HCT116 (cell line): ENCODE data around the gene TDRD9. TPM values are rescaled to one million over a fixed set of nuclear protein-coding genes. Genes with fewer than 3 reads are reported as not detected.

Experiments used
- ATAC-seq: fragments of 200-7000 bp; cut with Tn5 transposase; 2 replicates; pipeline ENCODE4 v1.9.1; 2020; ENCODE audit warnings: mild to moderate bottlenecking, moderate library complexity
- BruUV-seq: library from RNA; stranded (reverse); fragments of 400-500 nt; replicated peaks from 2 replicates; lab custom pipeline; 2021; lab: Mats Ljungman, UMichigan
- CTCF ChIA-PET: fragments of 300-600 bp; sonication (Branson Sonifier 250); formaldehyde crosslinking; loops from one replicate; lab custom pipeline; 2021; ENCODE audit warnings: antibody characterized with exemption; lab: Charles Lee
- POLR2A ChIA-PET: fragments of 300-600, 350-600 bp; sonication (Branson Sonifier 250); formaldehyde crosslinking; loops from one replicate; lab custom pipeline; 2021; ENCODE audit warnings: antibody characterized with exemption; lab: Charles Lee
- RAD21 ChIA-PET, 2 experiments: fragments of 300-600 bp; sonication (Branson Sonifier 250); formaldehyde crosslinking; loops; one replicate each; lab custom pipeline; 2023; ENCODE audit warnings: low total read pairs in 2 of 2; ENCODE audit not compliant: uncharacterized antibody in 2 of 2, unreplicated experiment in 2 of 2, low non-redundant PET in 1 of 2; lab: Charles Lee
- DNase-seq: peaks from one replicate; pipeline ENCODE4 v3.0.0-alpha.2; 2010; ENCODE audit warnings: low read depth, low spot score
- H2AFZ ChIP-seq: fragments of 200-600 bp; shearing (Covaris generic), sonication (generic); 2 replicates; pipeline ENCODE4 v1.6.1; 2017; ENCODE audit warnings: low read depth, mixed run types, mixed read lengths, antibody characterized with exemption, low read length; ENCODE audit not compliant: poor library complexity, severe bottlenecking
- H3K27ac ChIP-seq: 2 replicates; pipeline ENCODE4 v1.5.1; 2012; ENCODE audit warnings: low read depth, low read length
- H3K27me3 ChIP-seq: fragments of 200-600 bp; sonication (generic); 2 replicates; pipeline ENCODE4 v1.6.1; 2016; ENCODE audit warnings: mixed run types, low read length, mixed read lengths; ENCODE audit not compliant: insufficient read depth
- H3K36me3 ChIP-seq, 2 experiments: fragments of 200-500 bp in 1 of 2; fragments of 200-600 bp in 1 of 2; sonication (Bioruptor generic) in 1 of 2; sonication (generic) in 1 of 2; 2 replicates each; pipeline versions ENCODE4 v1.5.1 to v1.6.1; 2014 to 2016; ENCODE audit warnings: low read length in 2 of 2, inconsistent platforms in 1 of 2, mixed read lengths in 1 of 2, mixed run types in 1 of 2; ENCODE audit not compliant: insufficient read depth in 2 of 2, control insufficient read depth in 1 of 2
- H3K4me1 ChIP-seq, 2 experiments: fragments of 200-600 bp in 1 of 2; sonication (generic) in 1 of 2; 2 replicates each; pipeline versions ENCODE4 v1.5.1 to v1.6.1; 2012 to 2017; ENCODE audit warnings: low read length in 2 of 2, inconsistent platforms in 1 of 2, mild to moderate bottlenecking in 1 of 2, mixed read lengths in 1 of 2, mixed run types in 1 of 2, moderate library complexity in 1 of 2; ENCODE audit not compliant: insufficient read depth in 2 of 2, control insufficient read depth in 1 of 2
- H3K4me2 ChIP-seq: fragments of 200-600 bp; sonication (generic); 2 replicates; pipeline ENCODE4 v1.6.1; 2017; ENCODE audit warnings: mixed run types, low read length, mixed read lengths
- H3K4me3 ChIP-seq, 2 experiments: fragments of 200-600 bp in 1 of 2; sonication (generic) in 1 of 2; replicated peaks in 1 of 2; 2 replicates each; pipeline ENCODE4 v1.5.1; 2011 to 2016; ENCODE audit warnings: low read length in 2 of 2, control low read depth in 1 of 2, low read depth in 1 of 2, mild to moderate bottlenecking in 1 of 2, mixed read lengths in 1 of 2, mixed run types in 1 of 2
- H3K79me2 ChIP-seq: fragments of 200-600 bp; sonication (generic); 2 replicates; pipeline ENCODE4 v1.6.1; 2017; ENCODE audit warnings: mild to moderate bottlenecking, mixed run types, low read length, moderate library complexity, mixed read lengths; ENCODE audit not compliant: insufficient read depth
- H3K9ac ChIP-seq: fragments of 200-600 bp; sonication (generic); 2 replicates; pipeline ENCODE4 v1.6.1; 2016; ENCODE audit warnings: low read length, mixed read lengths
- H3K9me2 ChIP-seq: fragments of 200-600 bp; sonication (generic), shearing (Covaris generic); 2 replicates; pipeline ENCODE4 v1.6.1; 2017; ENCODE audit warnings: mixed run types, mild to moderate bottlenecking, moderate library complexity; ENCODE audit not compliant: insufficient read depth
- H3K9me3 ChIP-seq, 2 experiments: fragments of 200-500 bp in 1 of 2; fragments of 200-600 bp in 1 of 2; sonication (Bioruptor generic) in 1 of 2; sonication (generic) in 1 of 2; 2 replicates each; pipeline ENCODE4 v1.6.1; 2014 to 2017; ENCODE audit warnings: low read length in 2 of 2, mixed read lengths in 2 of 2, inconsistent platforms in 1 of 2, low read depth in 1 of 2, mild to moderate bottlenecking in 1 of 2, mixed run types in 1 of 2, moderate library complexity in 1 of 2; ENCODE audit not compliant: control insufficient read depth in 1 of 2, insufficient read depth in 1 of 2
- H4K20me1 ChIP-seq: fragments of 200-600 bp; sonication (generic), shearing (Covaris generic); 2 replicates; pipeline ENCODE4 v1.6.1; 2017; ENCODE audit warnings: mixed run types, mild to moderate bottlenecking, moderate library complexity; ENCODE audit not compliant: insufficient read depth
- CBX3 ChIP-seq: IDR thresholded peaks from 2 replicates; pipeline ENCODE4 v1.6.1; 2012; ENCODE audit warnings: low read depth
- CEBPB ChIP-seq: IDR thresholded peaks from 2 replicates; pipeline ENCODE4 v1.6.1; 2012; ENCODE audit warnings: low read depth
- EGR1 ChIP-seq: IDR thresholded peaks from 2 replicates; pipeline ENCODE4 v1.6.1; 2012; ENCODE audit warnings: low read depth
- ELF1 ChIP-seq: IDR thresholded peaks from 2 replicates; pipeline ENCODE4 v1.6.1; 2012; ENCODE audit warnings: low read depth, borderline replicate concordance
- EZH2 ChIP-seq: fragments of 200-600 bp; sonication (generic); IDR thresholded peaks from 2 replicates; pipeline ENCODE4 v1.6.1; 2017; ENCODE audit warnings: antibody characterized with exemption, mixed run types
- FOSL1 ChIP-seq: IDR thresholded peaks from 2 replicates; pipeline ENCODE4 v1.6.1; 2012; ENCODE audit warnings: low read depth
- JUND ChIP-seq: IDR thresholded peaks from 2 replicates; pipeline ENCODE4 v1.6.1; 2012
- POLR2AphosphoS5 ChIP-seq: IDR thresholded peaks from 2 replicates; pipeline ENCODE4 v1.6.1; 2011; ENCODE audit warnings: mild to moderate bottlenecking, low read depth, low read length, moderate library complexity
- YY1 ChIP-seq: IDR thresholded peaks from 2 replicates; pipeline ENCODE4 v1.6.1; 2011; ENCODE audit warnings: low read length, low read depth, moderate library complexity, mild to moderate bottlenecking; ENCODE audit not compliant: insufficient replicate concordance; ENCODE audit errors: extremely low read depth
- ZBTB33 ChIP-seq: IDR thresholded peaks from 2 replicates; pipeline ENCODE4 v1.6.1; 2011; ENCODE audit warnings: mild to moderate bottlenecking, low read length, moderate library complexity; ENCODE audit not compliant: insufficient replicate concordance; ENCODE audit errors: extremely low read depth
- intact Hi-C: fragments of 100-400 bp; cut with micrococcal nuclease; formaldehyde crosslinking; loops from 2 replicates; pipeline ENCODE4 v1.10.0; 2022
- total RNA-seq: library from RNA; stranded (reverse); gene quantifications from one replicate; pipeline ENCODE4 v1.2.1, GENCODE V29; 2021; ENCODE audit not compliant: unreplicated experiment

The TDRD9 gene
- total RNA-seq, 1 experiment from 2014 or later = not detected

- TF ChIP-seq ZBTB33 = no peak
Measured at GRCh38 chr14:104039214-104039613, 111.0 kb downstream of the TDRD9 start (continued).

GRCh38 chr14:104040539-104040938 lies 112.3 kb downstream of the TDRD9 start:
- TF ChIP-seq EGR1 = no peak
- TF ChIP-seq FOSL1 = no peak
- TF ChIP-seq CBX3 = no peak
- TF ChIP-seq ELF1 = no peak
- no peak for TF ChIP-seq EZH2
- TF ChIP-seq JUND = no peak
- no peak for TF ChIP-seq CEBPB
- TF ChIP-seq YY1 = no peak
- TF ChIP-seq POLR2AphosphoS5 = no peak
- TF ChIP-seq, all 23 proteins: peak for 0
- H3K36me3 ChIP-seq = no peaks in the 10 kb centered on the region
- H3K9ac ChIP-seq = no peak overlapping the region
- CTCF ChIA-PET = no interaction called here
- no TSS peak for BruUV-seq
- intact Hi-C loops = no loop called here
- no peak for DNase-seq
- no peaks in the 10 kb centered on the region for H3K9me2 ChIP-seq
- no peak overlapping the region for H3K4me2 ChIP-seq
- no peaks in the 10 kb centered on the region for H3K9me3 ChIP-seq
- POLR2A ChIA-PET = no interaction called here
- H2AFZ ChIP-seq = no peak overlapping the region
- no peak overlapping the region for H3K4me3 ChIP-seq
- RAD21 ChIA-PET = no interaction called here
- no peaks in the 10 kb centered on the region for H3K27me3 ChIP-seq
- no peaks in the 10 kb centered on the region for H3K4me1 ChIP-seq
- ATAC-seq = no peak
- H4K20me1 ChIP-seq = no peaks in the 10 kb centered on the region
- H3K79me2 ChIP-seq = no peaks in the 10 kb centered on the region
- H3K27ac ChIP-seq = no peak overlapping the region
